ENCODE results near the gene TMEM74B.

DNA sequence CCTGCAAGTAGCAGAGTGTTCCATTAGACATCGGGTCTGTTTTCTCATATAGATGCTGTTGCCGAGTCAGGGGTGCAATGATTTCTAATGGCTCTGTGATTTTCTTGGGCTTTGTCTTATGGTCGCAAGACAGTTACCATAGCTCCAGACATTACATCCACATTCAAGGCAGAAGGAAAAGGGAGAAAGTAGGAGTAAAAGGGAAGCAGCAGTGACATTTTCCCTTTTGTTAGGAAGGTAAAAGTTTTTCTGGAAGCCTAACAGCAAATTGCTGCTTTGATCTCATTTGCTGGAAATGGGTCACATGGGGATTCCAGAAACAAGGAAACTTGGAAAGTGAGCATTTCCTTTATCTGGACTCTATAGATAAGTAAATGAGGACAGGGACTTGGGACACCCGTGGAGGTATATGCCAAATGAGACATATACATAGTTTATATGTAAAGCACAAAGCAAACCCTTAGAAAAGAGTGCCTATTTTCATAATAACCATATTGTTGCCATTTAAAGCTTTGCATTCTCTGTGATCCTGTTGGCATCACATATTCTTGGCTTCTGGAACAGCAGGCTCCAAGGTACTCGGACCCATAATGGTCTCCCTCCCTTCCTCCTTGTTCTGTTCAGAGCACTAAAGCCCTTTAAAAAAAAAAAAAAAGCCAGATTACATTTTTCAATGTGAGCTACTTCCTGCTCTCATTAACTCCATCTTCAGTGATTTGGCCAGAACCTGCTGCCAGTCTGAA is 18.2 kb upstream of the TMEM74B start, which contains the start of gene C20orf202:
- TF ChIP-seq CTCF (IDR thresholded peaks at IDR 0.05; ENCODE audit: low read length) (no peak), EZH2 (IDR thresholded peaks at IDR 0.05; ENCODE audit: borderline replicate concordance, low read length) (no peak)
